KMS-11 (cell line): ENCODE measurements around the gene SLC9A4.

Experiments
- H2AFZ ChIP-seq: fragments of 200-600 bp; sonication (generic); 2 replicates; pipeline ENCODE4 v1.6.1; 2016; ENCODE audit warnings: antibody characterized with exemption, mixed run types, low read depth
- H3K27ac ChIP-seq: fragments of 200-600 bp; sonication (generic); 2 replicates; pipeline ENCODE4 v1.6.1; 2016; ENCODE audit warnings: mild to moderate bottlenecking, mixed run types
- H3K27me3 ChIP-seq: fragments of 200-600 bp; sonication (generic); 2 replicates; pipeline ENCODE4 v1.6.1; 2017; ENCODE audit warnings: mild to moderate bottlenecking, low read depth, mixed run types, moderate library complexity; ENCODE audit not compliant: insufficient read depth
- H3K36me3 ChIP-seq: fragments of 200-600 bp; sonication (generic); 2 replicates; pipeline ENCODE4 v1.6.1; 2017; ENCODE audit warnings: mild to moderate bottlenecking, mixed run types; ENCODE audit not compliant: insufficient read depth
- H3K4me1 ChIP-seq: fragments of 200-600 bp; sonication (generic); 2 replicates; pipeline ENCODE4 v1.6.1; 2016; ENCODE audit warnings: mild to moderate bottlenecking, low read depth, mixed run types; ENCODE audit not compliant: poor library complexity, severe bottlenecking
- H3K4me2 ChIP-seq: fragments of 200-600 bp; sonication (generic); 2 replicates; pipeline ENCODE4 v1.7.0; 2016; ENCODE audit warnings: mild to moderate bottlenecking, mixed run types
- H3K4me3 ChIP-seq: fragments of 200-600 bp; sonication (generic); IDR thresholded peaks from 2 replicates; pipeline ENCODE4 v1.6.1; 2017; ENCODE audit warnings: low read depth, low read length, mixed read lengths; ENCODE audit not compliant: insufficient read depth
- H3K79me2 ChIP-seq: fragments of 200-600 bp; sonication (generic); 2 replicates; pipeline ENCODE4 v1.6.1; 2016; ENCODE audit warnings: low read depth, mixed run types; ENCODE audit not compliant: insufficient read depth
- H3K9ac ChIP-seq: fragments of 200-600 bp; sonication (generic); 2 replicates; pipeline ENCODE4 v1.6.1; 2016; ENCODE audit warnings: mild to moderate bottlenecking, mixed run types
- H4K20me1 ChIP-seq: fragments of 200-600 bp; sonication (generic); 2 replicates; pipeline ENCODE4 v1.6.1; 2016; ENCODE audit warnings: mild to moderate bottlenecking, mixed run types; ENCODE audit not compliant: insufficient read depth
- TF ChIP-seq, protein P1 (sequence below): fragments of 200-600 bp; sonication (generic); conservative IDR thresholded peaks from 2 replicates; pipeline ENCODE4 v1.6.1; 2017; ENCODE audit warnings: low read depth, mild to moderate bottlenecking, antibody characterized with exemption, low read length, moderate library complexity, mixed read lengths

The SLC9A4 gene

DNA sequence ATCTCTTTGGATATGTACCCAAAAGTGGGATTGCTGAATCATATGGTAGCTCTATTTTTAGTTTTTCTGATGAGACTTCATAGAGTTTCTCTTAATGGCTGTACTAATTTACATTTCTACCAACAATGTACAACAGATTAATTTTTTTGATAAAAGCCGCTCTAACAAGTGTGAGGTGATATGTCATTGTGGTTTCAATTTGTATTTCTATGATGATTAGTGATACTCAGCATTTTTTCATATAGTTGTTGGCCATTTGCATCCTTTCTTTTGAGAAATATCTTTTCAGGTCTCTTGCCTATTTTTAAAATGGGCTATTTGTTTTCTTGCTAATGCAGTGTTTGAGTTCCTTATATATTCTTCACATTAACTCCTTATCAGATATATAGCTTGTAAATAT, 45.8 kb upstream of the SLC9A4 start:
- H3K27ac ChIP-seq, result no peak overlapping the region
- no peaks in the 10 kb centered on the region for H3K4me1 ChIP-seq
- no peak overlapping the region for H3K4me2 ChIP-seq
- no peaks in the 10 kb centered on the region for H4K20me1 ChIP-seq
- H2AFZ ChIP-seq, result no peak overlapping the region
- TF ChIP-seq, protein P1, sequence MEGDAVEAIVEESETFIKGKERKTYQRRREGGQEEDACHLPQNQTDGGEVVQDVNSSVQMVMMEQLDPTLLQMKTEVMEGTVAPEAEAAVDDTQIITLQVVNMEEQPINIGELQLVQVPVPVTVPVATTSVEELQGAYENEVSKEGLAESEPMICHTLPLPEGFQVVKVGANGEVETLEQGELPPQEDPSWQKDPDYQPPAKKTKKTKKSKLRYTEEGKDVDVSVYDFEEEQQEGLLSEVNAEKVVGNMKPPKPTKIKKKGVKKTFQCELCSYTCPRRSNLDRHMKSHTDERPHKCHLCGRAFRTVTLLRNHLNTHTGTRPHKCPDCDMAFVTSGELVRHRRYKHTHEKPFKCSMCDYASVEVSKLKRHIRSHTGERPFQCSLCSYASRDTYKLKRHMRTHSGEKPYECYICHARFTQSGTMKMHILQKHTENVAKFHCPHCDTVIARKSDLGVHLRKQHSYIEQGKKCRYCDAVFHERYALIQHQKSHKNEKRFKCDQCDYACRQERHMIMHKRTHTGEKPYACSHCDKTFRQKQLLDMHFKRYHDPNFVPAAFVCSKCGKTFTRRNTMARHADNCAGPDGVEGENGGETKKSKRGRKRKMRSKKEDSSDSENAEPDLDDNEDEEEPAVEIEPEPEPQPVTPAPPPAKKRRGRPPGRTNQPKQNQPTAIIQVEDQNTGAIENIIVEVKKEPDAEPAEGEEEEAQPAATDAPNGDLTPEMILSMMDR, result no peak
- H3K9ac ChIP-seq, result no peak overlapping the region
- no peaks in the 10 kb centered on the region for H3K79me2 ChIP-seq
- no peaks in the 10 kb centered on the region for H3K27me3 ChIP-seq
- H3K36me3 ChIP-seq, result no peaks in the 10 kb centered on the region
- H3K4me3 ChIP-seq, result no peak overlapping the region

DNA sequence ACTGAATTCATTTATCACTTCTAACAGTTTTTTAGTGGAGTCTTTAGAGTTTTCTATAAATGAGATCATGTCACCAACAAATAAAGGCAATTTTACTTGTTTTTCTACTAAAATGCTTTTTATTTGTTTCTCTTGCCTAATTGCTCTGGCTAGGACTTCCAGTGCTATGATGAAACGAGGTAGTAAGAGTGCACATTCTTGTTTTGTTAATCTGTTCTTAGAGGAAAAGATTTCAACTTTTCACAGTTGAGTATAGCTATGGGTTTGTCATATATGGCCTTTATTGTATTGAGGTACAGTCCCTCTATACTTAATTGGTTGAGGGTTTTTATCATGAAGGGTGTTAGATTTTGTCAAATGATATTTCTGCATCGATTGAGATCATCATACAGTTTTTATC, 44.5 kb upstream of the SLC9A4 start:
- no peak overlapping the region for H3K4me3 ChIP-seq

DNA sequence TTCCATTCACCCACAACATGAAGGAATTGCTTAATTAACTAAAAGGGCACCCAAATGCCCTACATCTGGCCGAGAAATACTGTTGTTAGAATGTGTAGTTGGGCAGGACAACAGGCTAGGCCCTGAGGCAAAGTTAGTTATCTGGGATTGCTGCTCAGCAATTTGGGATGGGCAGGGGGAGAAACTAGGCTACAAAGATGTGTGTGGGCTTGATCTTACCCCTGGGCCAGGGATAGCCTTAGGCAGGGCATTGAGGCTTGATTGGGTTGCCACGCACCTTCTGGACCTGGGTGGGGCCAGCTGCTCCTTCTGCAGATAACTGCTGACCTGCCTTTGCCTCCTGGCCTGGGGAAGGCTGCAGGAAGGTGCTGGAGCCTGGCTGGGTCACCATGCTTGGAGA, 40.6 kb upstream of the SLC9A4 start:
- no peaks in the 10 kb centered on the region for H3K36me3 ChIP-seq
- TF ChIP-seq, protein P1, result no peak

More for the DNA sequence above, 44.5 kb upstream of the SLC9A4 start:
- Histone ChIP-seq H3K36me3 (no peaks in the 10 kb centered on the region), H3K27ac (no peak overlapping the region), H3K4me2 (no peak overlapping the region), H3K27me3 (no peaks in the 10 kb centered on the region), H3K79me2 (no peaks in the 10 kb centered on the region), H4K20me1 (no peaks in the 10 kb centered on the region), H3K4me1 (no peaks in the 10 kb centered on the region), H3K9ac (no peak overlapping the region), H2AFZ (no peak overlapping the region)
- TF ChIP-seq, protein P1, result no peak

DNA sequence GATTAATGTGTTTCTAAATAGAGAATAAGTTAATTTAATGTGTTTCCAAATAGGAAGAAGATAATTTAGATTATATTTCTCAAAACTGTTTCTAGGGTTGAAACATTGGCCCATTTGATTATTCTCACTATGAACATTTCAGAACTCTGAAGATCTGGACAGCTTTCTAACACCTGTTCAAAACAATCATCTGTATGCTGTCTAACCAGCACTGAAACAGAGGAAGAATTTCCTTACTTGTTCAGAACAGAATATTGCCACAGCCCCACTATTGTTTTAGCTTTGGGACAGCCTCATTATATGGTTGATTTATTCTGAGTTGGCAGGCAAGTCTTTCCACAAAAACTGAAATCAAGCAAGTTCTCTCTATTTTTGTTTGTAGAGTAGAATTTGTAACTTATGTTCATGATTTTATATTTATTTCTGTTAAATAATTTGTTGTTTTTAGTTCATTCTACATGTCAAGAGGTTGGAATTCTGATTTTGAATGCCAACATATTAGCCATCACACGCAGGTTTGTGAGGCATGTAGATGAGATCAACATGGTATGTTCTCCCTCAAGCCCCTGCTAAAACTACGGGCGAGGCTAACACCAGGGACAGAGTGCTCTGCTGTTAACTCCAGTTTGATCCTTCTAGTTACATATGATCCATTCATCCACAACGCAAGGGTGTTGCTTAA, 38.9 kb upstream of the SLC9A4 start:
- H2AFZ ChIP-seq, result no peak overlapping the region
- H3K27me3 ChIP-seq, result no peaks in the 10 kb centered on the region

More for the DNA sequence above, 40.6 kb upstream of the SLC9A4 start:
- Histone ChIP-seq H3K27me3 (no peaks in the 10 kb centered on the region), H2AFZ (no peak overlapping the region), H3K4me3 (no peak overlapping the region), H3K4me2 (no peak overlapping the region), H3K4me1 (no peaks in the 10 kb centered on the region), H3K27ac (no peak overlapping the region), H4K20me1 (no peaks in the 10 kb centered on the region), H3K9ac (no peak overlapping the region), H3K79me2 (no peaks in the 10 kb centered on the region)

More for the DNA sequence above, 38.9 kb upstream of the SLC9A4 start:
- Histone ChIP-seq H3K4me2 (no peak overlapping the region), H3K79me2 (no peaks in the 10 kb centered on the region), H3K36me3 (no peaks in the 10 kb centered on the region), H3K27ac (no peak overlapping the region), H3K4me1 (no peaks in the 10 kb centered on the region), H3K9ac (no peak overlapping the region), H4K20me1 (no peaks in the 10 kb centered on the region), H3K4me3 (no peak overlapping the region)
- TF ChIP-seq, protein P1, result no peak
